ENCODE measurements around the gene PLS1.

PLS1 gene

DNA sequence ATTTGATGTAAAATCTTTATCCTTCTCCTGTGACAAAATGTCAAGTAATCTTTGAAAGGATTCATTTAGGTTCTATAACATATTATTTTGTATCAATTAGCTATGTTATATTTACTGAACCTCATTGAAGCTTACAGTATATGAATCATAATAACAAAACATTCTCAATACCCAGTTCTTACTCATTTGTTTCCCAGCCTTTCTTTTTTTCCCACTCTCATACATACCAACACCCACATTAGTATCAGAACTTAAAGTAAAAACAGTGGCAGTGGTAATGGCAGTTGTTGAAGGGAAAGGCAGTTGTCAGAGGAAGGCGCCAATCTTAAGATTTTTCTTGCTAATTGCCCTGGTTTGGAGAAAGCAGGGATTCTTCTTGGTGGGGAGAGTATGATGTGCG, 94.4 kb downstream of the PLS1 start:
- Histone ChIP-seq H3K4me2 (ENCODE audit: low read length) (no peak overlapping the region), H3K27me3 (ENCODE audit: control insufficient read depth, low read length) (no peaks in the 10 kb centered on the region), H3K79me2 (ENCODE audit: control insufficient read depth, low read length) (no peaks in the 10 kb centered on the region), H4K20me1 (ENCODE audit: control insufficient read depth, insufficient read depth, low read depth, low read length) (no peaks in the 10 kb centered on the region; the same call in 1 of the 2 replicates), H3K9me2 (replicated peaks; ENCODE audit: control insufficient read depth, low read length) (no peaks in the 10 kb centered on the region), H3K9me3 (ENCODE audit: control insufficient read depth, insufficient read depth, low read length) (no peaks in the 10 kb centered on the region), H3K4me3 (ENCODE audit: low read length) (no peak overlapping the region), H3K4me1 (ENCODE audit: control insufficient read depth, low read length) (no peaks in the 10 kb centered on the region), H3F3A (ENCODE audit: control insufficient read depth, insufficient read depth) (no peaks in the 10 kb centered on the region), H3K27ac (ENCODE audit: low read depth, low read length) (no peak overlapping the region), H3K36me3 (ENCODE audit: control insufficient read depth, low read length) (peaks cover 4% of the 10 kb centered on the region)
- no peak for TF ChIP-seq CTCF (IDR thresholded peaks at IDR 0.05; ENCODE audit: low read depth, low read length, poor library complexity, severe bottlenecking)
- TF ChIP-seq EZH2phosphoT487 (IDR thresholded peaks at IDR 0.05; ENCODE audit: borderline replicate concordance, low read length), result no peak

- H3K27ac ChIP-seq (ENCODE audit: low read depth, low read length), result no peak overlapping the region
- H3K4me2 ChIP-seq (ENCODE audit: low read length), result no peak overlapping the region
- H3K4me3 ChIP-seq (ENCODE audit: low read length), result no peak overlapping the region
- no peaks in the 10 kb centered on the region for H3K79me2 ChIP-seq (ENCODE audit: control insufficient read depth, low read length)
- no peaks in the 10 kb centered on the region for H3F3A ChIP-seq (ENCODE audit: control insufficient read depth, insufficient read depth)
- TF ChIP-seq EZH2phosphoT487 (IDR thresholded peaks at IDR 0.05; ENCODE audit: borderline replicate concordance, low read length), result no peak
- TF ChIP-seq CTCF (IDR thresholded peaks at IDR 0.05; ENCODE audit: low read depth, low read length, poor library complexity, severe bottlenecking), result no peak
- peaks cover 2% of the 10 kb centered on the region for H3K36me3 ChIP-seq (ENCODE audit: control insufficient read depth, low read length)
- no peaks in the 10 kb centered on the region for H3K27me3 ChIP-seq (ENCODE audit: control insufficient read depth, low read length)
- no peaks in the 10 kb centered on the region for H3K9me3 ChIP-seq (ENCODE audit: control insufficient read depth, insufficient read depth, low read length)
- no peaks in the 10 kb centered on the region for H3K4me1 ChIP-seq (ENCODE audit: control insufficient read depth, low read length)
- H3K9me2 ChIP-seq (replicated peaks; ENCODE audit: control insufficient read depth, low read length), result no peaks in the 10 kb centered on the region
- no peaks in the 10 kb centered on the region for H4K20me1 ChIP-seq (ENCODE audit: control insufficient read depth, insufficient read depth, low read depth, low read length)
These were observed 95.3 kb downstream of the PLS1 start for GRCh38 chr3:142691527-142691926.

DNA sequence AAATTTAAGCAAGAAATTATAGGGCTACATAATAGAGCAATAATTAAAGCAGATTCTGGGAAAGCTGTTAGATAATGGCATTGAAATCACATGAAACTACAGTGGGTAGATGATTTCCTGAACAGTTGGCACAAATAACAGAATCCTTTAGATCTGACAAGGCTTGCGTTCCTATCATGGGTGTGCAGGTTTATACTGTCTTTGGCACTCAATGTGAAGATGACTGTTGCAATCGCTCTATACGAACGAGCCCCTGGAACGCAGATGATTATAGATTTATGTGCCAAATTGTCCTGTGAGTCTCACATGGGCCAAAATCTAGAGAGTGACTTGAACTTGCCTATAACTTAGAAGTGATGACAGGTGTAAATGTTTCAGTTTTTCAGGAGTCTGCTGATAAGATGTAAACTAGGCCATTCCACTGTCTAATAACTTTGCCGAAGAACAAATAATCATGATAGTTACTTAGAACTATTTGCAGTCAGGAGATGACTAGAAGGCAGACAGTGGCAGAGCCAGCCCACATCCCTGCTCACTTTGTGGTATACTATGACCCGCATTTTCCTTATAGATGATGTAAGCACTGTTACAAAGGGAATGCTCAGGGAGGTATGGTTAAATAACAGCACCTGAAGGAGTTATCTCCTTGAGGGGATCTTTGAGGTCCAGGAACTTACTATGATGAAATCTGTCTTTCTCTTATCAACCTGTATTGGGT, 97.1 kb downstream of the PLS1 start:
- no peaks in the 10 kb centered on the region for H3K27me3 ChIP-seq (ENCODE audit: control insufficient read depth, low read length)
- no peaks in the 10 kb centered on the region for H3K36me3 ChIP-seq (ENCODE audit: control insufficient read depth, low read length)
- H3K79me2 ChIP-seq (ENCODE audit: control insufficient read depth, low read length), result no peaks in the 10 kb centered on the region
- no peak overlapping the region for H3K27ac ChIP-seq (ENCODE audit: low read depth, low read length)
- H3K9me3 ChIP-seq (ENCODE audit: control insufficient read depth, insufficient read depth, low read length), result no peaks in the 10 kb centered on the region
- H3K4me2 ChIP-seq (ENCODE audit: low read length), result no peak overlapping the region
- H4K20me1 ChIP-seq (ENCODE audit: control insufficient read depth, insufficient read depth, low read depth, low read length), result no peaks in the 10 kb centered on the region
- no peak overlapping the region for H3K4me3 ChIP-seq (ENCODE audit: low read length)
- H3K4me1 ChIP-seq (ENCODE audit: control insufficient read depth, low read length), result no peaks in the 10 kb centered on the region
- no peak for TF ChIP-seq CTCF (IDR thresholded peaks at IDR 0.05; ENCODE audit: low read depth, low read length, poor library complexity, severe bottlenecking)
- H3K9me2 ChIP-seq (replicated peaks; ENCODE audit: control insufficient read depth, low read length), result no peaks in the 10 kb centered on the region
- H3F3A ChIP-seq (ENCODE audit: control insufficient read depth, insufficient read depth), result no peaks in the 10 kb centered on the region
